ENCODE measurements around the gene ZNF280D. TPM values are rescaled to one million over a fixed set of nuclear protein-coding genes. Genes with fewer than 3 reads are reported as not detected.

Gene ZNF280D
- total RNA-seq, 1 donor from 2014 or later: 12.5 TPM

- H3K4me3 Mint-ChIP-seq (ENCODE audit: unreplicated experiment): no peak overlapping the region
- no peak for DNase-seq (ENCODE audit: low spot score)
- no peak for TF ChIP-seq CTCF (IDR thresholded peaks at IDR 0.05)
- H3K36me3 Mint-ChIP-seq (ENCODE audit: low read depth): no peaks in the 10 kb centered on the region
- H3K9me3 Mint-ChIP-seq (ENCODE audit: low read depth): no peaks in the 10 kb centered on the region
- peak overlapping the region; percentile 84 for H3K27ac Mint-ChIP-seq (ENCODE audit: unreplicated experiment)
- H3K4me1 Mint-ChIP-seq (ENCODE audit: low read depth): peaks cover 34% of the 10 kb centered on the region
- no peaks in the 10 kb centered on the region for H3K27me3 Mint-ChIP-seq (ENCODE audit: low read depth)
Measured at GRCh38 chr15:56758770-56759449, 25.6 kb upstream of the ZNF280D start.

- Mint-ChIP-seq H3K27ac (ENCODE audit: unreplicated experiment) (no peak overlapping the region), H3K36me3 (ENCODE audit: low read depth) (no peaks in the 10 kb centered on the region), H3K9me3 (ENCODE audit: low read depth) (no peaks in the 10 kb centered on the region), H3K4me1 (ENCODE audit: low read depth) (peaks cover 33% of the 10 kb centered on the region), H3K27me3 (ENCODE audit: low read depth) (no peaks in the 10 kb centered on the region), H3K4me3 (ENCODE audit: unreplicated experiment) (no peak overlapping the region)
- no peak for TF ChIP-seq CTCF (IDR thresholded peaks at IDR 0.05)
- DNase-seq (ENCODE audit: low spot score): no peak
Measured at GRCh38 chr15:56757875-56758274, 24.6 kb upstream of the ZNF280D start.

GRCh38 chr15:56754772-56755370 is 21.6 kb upstream of the ZNF280D start:
- no peak for DNase-seq (ENCODE audit: low spot score)
- H3K27me3 Mint-ChIP-seq (ENCODE audit: low read depth): no peaks in the 10 kb centered on the region
- H3K9me3 Mint-ChIP-seq (ENCODE audit: low read depth): no peaks in the 10 kb centered on the region
- H3K4me1 Mint-ChIP-seq (ENCODE audit: low read depth): peaks cover 29% of the 10 kb centered on the region
- H3K27ac Mint-ChIP-seq (ENCODE audit: unreplicated experiment): no peak overlapping the region
- H3K36me3 Mint-ChIP-seq (ENCODE audit: low read depth): no peaks in the 10 kb centered on the region
- no peak for TF ChIP-seq CTCF (IDR thresholded peaks at IDR 0.05)
- H3K4me3 Mint-ChIP-seq (ENCODE audit: unreplicated experiment): no peak overlapping the region

GRCh38 chr15:56752986-56753385 is 19.7 kb upstream of the ZNF280D start:
- Mint-ChIP-seq H3K36me3 (ENCODE audit: low read depth) (no peaks in the 10 kb centered on the region), H3K4me1 (ENCODE audit: low read depth) (peaks cover 10% of the 10 kb centered on the region), H3K27ac (ENCODE audit: unreplicated experiment) (no peak overlapping the region), H3K4me3 (ENCODE audit: unreplicated experiment) (no peak overlapping the region), H3K9me3 (ENCODE audit: low read depth) (no peaks in the 10 kb centered on the region), H3K27me3 (ENCODE audit: low read depth) (no peaks in the 10 kb centered on the region)
- TF ChIP-seq CTCF (IDR thresholded peaks at IDR 0.05): no peak
- DNase-seq (ENCODE audit: low spot score): no peak

- H3K27me3 Mint-ChIP-seq (ENCODE audit: low read depth): no peaks in the 10 kb centered on the region
- H3K4me3 Mint-ChIP-seq (ENCODE audit: unreplicated experiment): no peak overlapping the region
- H3K27ac Mint-ChIP-seq (ENCODE audit: unreplicated experiment): no peak overlapping the region
- TF ChIP-seq CTCF (IDR thresholded peaks at IDR 0.05): no peak
- DNase-seq (ENCODE audit: low spot score): no peak
- H3K9me3 Mint-ChIP-seq (ENCODE audit: low read depth): peaks cover 2% of the 10 kb centered on the region
- peaks cover 10% of the 10 kb centered on the region for H3K4me1 Mint-ChIP-seq (ENCODE audit: low read depth)
- no peaks in the 10 kb centered on the region for H3K36me3 Mint-ChIP-seq (ENCODE audit: low read depth)
Measured at GRCh38 chr15:56749982-56750381, 16.7 kb upstream of the ZNF280D start.

Measured in chondrocyte (in vitro differentiated cells).